SU-DHL-6 (cell line): Measurements from ENCODE around the gene CCNL2.

ENCODE experiments used
- H2AFZ ChIP-seq: fragments of 200-600 bp; sonication (generic); 2 replicates; pipeline ENCODE4 v1.6.1; 2014; ENCODE audit warnings: low read depth, mild to moderate bottlenecking, moderate library complexity, mixed read lengths, antibody characterized with exemption, low read length; ENCODE audit not compliant: severe bottlenecking
- H3F3A ChIP-seq: fragments of 200-600 bp; shearing (Covaris generic); 2 replicates; pipeline ENCODE4 v1.6.0; 2016; ENCODE audit warnings: antibody characterized with exemption, mild to moderate bottlenecking; ENCODE audit not compliant: insufficient read depth
- H3K27ac ChIP-seq: fragments of 200-600 bp; sonication (generic); 2 replicates; pipeline ENCODE4 v1.5.1; 2016; ENCODE audit warnings: low read depth, mild to moderate bottlenecking, low read length, moderate library complexity, mixed read lengths
- H3K27me3 ChIP-seq: fragments of 200-600 bp; sonication (generic), shearing (Covaris generic); 2 replicates; pipeline ENCODE4 v1.6.0; 2014; ENCODE audit warnings: mild to moderate bottlenecking, low read length
- H3K36me3 ChIP-seq: fragments of 200-600 bp; sonication (generic); 2 replicates; pipeline ENCODE4 v1.6.1; 2014; ENCODE audit warnings: mild to moderate bottlenecking, low read length, mixed read lengths
- H3K4me2 ChIP-seq: fragments of 300-600, 200-600 bp; shearing (Covaris generic), sonication (generic); 2 replicates; pipeline ENCODE4 v1.6.0; 2014; ENCODE audit warnings: low read length, low read depth, mild to moderate bottlenecking; ENCODE audit not compliant: poor library complexity, severe bottlenecking
- H3K4me3 ChIP-seq: fragments of 200-600 bp; sonication (generic); 2 replicates; pipeline ENCODE4 v1.5.1; 2014; ENCODE audit warnings: antibody characterized with exemption, low read length, mild to moderate bottlenecking, mixed read lengths; ENCODE audit not compliant: insufficient read depth, poor library complexity, severe bottlenecking
- H3K79me2 ChIP-seq: fragments of 200-600 bp; sonication (generic); 2 replicates; pipeline ENCODE4 v1.6.1; 2014; ENCODE audit warnings: mild to moderate bottlenecking, low read length, moderate library complexity; ENCODE audit not compliant: insufficient read depth
- H3K9ac ChIP-seq: fragments of 200-600 bp; sonication (generic); 2 replicates; pipeline ENCODE4 v1.7.0; 2014; ENCODE audit warnings: mild to moderate bottlenecking, low read length
- H3K9me2 ChIP-seq: fragments of 200-600 bp; sonication (generic); replicated peaks from 2 replicates; pipeline ENCODE4 v1.6.1; 2014; ENCODE audit warnings: low read length; ENCODE audit not compliant: insufficient read depth
- H3K9me3 ChIP-seq: fragments of 200-600 bp; sonication (generic); 2 replicates; pipeline ENCODE4 v1.6.1; 2014; ENCODE audit warnings: low read length, mixed read lengths; ENCODE audit not compliant: insufficient read depth
- H4K20me1 ChIP-seq: fragments of 200-600 bp; sonication (generic); 2 replicates; pipeline ENCODE4 v1.6.1; 2014; ENCODE audit warnings: low read depth, mild to moderate bottlenecking, antibody characterized with exemption, low read length, moderate library complexity, mixed read lengths
- EZH2phosphoT487 ChIP-seq: fragments of 200-600 bp; sonication (generic), shearing (Covaris generic); conservative IDR thresholded peaks from 2 replicates; pipeline ENCODE4 v1.6.1; 2018; ENCODE audit warnings: mild to moderate bottlenecking, antibody characterized with exemption, low read length, moderate library complexity, mixed read lengths
- TF ChIP-seq, protein P1 (sequence below): fragments of 200-600 bp; sonication (generic); IDR thresholded peaks from one replicate; pipeline ENCODE4 v1.5.1; 2017; ENCODE audit warnings: antibody characterized with exemption, mild to moderate bottlenecking, low read length, moderate library complexity; ENCODE audit not compliant: insufficient read depth, poor library complexity, severe bottlenecking

The CCNL2 gene

DNA sequence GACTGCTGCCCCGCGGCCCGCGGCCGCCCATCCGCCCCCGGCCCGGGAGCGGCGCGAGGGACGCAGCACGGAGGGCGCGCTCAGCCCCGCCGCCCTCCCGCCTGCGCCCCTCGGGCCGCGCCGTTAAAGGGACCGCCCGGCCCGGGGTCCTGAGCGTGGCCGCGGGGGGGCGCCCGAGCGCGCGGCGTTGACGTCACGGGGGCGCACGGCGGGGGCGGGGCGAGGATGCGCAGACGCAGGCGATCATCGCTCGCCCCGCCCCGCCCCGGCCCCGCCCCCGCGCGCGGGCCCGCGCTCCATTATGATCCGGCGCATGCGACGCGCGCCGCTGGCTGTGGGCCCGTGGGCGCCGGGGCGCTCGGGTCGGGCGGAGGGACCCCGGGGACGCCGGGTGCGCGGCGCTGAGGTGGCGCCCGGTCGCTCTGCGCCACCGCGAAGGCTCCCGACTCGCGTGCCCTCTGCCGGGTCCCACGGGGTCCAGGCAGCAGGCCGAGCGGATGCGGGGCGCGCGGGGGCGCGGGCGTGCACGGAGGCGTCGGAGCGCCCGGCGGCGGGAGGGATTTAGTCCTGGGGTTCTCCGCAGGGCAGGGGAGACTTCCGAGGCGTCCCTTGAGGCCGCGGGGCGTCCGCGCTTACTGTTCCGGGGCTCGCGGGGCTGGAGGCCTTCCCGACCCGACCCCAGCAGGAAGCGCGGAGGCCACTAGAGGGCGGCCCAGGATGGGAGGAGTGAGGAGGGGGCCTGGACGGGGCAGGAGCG is 49.7 kb downstream of the CCNL2 start, which contains the start of gene DVL1:
DVL1 (minus strand) TSS at position 163 of the 757 bp plus-strand sequence. CDS start 353 bp downstream, outside the sequence.
- Histone ChIP-seq H3F3A (peaks cover 6% of the 10 kb centered on the region; the same call in 1 of the 2 replicates), H4K20me1 (no peaks in the 10 kb centered on the region), H3K4me2 (peak within 1 kb of the TSS; percentile 91), H3K79me2 (peaks cover 6% of the 10 kb centered on the region; the same call in 1 of the 2 replicates), H3K27me3 (no peaks in the 10 kb centered on the region), H3K4me3 (peak within 1 kb of the TSS; percentile 88), H3K27ac (peak within 1 kb of the TSS; percentile 62), H3K9me2 (no peaks in the 10 kb centered on the region), H3K9me3 (no peaks in the 10 kb centered on the region), H2AFZ (no peak within 1 kb of the TSS), H3K36me3 (no peaks in the 10 kb centered on the region), H3K9ac (peak within 1 kb of the TSS; percentile 78)
- TF ChIP-seq, protein P1, sequence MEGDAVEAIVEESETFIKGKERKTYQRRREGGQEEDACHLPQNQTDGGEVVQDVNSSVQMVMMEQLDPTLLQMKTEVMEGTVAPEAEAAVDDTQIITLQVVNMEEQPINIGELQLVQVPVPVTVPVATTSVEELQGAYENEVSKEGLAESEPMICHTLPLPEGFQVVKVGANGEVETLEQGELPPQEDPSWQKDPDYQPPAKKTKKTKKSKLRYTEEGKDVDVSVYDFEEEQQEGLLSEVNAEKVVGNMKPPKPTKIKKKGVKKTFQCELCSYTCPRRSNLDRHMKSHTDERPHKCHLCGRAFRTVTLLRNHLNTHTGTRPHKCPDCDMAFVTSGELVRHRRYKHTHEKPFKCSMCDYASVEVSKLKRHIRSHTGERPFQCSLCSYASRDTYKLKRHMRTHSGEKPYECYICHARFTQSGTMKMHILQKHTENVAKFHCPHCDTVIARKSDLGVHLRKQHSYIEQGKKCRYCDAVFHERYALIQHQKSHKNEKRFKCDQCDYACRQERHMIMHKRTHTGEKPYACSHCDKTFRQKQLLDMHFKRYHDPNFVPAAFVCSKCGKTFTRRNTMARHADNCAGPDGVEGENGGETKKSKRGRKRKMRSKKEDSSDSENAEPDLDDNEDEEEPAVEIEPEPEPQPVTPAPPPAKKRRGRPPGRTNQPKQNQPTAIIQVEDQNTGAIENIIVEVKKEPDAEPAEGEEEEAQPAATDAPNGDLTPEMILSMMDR: peak; percentile 43
- no peak for TF ChIP-seq EZH2phosphoT487

DNA sequence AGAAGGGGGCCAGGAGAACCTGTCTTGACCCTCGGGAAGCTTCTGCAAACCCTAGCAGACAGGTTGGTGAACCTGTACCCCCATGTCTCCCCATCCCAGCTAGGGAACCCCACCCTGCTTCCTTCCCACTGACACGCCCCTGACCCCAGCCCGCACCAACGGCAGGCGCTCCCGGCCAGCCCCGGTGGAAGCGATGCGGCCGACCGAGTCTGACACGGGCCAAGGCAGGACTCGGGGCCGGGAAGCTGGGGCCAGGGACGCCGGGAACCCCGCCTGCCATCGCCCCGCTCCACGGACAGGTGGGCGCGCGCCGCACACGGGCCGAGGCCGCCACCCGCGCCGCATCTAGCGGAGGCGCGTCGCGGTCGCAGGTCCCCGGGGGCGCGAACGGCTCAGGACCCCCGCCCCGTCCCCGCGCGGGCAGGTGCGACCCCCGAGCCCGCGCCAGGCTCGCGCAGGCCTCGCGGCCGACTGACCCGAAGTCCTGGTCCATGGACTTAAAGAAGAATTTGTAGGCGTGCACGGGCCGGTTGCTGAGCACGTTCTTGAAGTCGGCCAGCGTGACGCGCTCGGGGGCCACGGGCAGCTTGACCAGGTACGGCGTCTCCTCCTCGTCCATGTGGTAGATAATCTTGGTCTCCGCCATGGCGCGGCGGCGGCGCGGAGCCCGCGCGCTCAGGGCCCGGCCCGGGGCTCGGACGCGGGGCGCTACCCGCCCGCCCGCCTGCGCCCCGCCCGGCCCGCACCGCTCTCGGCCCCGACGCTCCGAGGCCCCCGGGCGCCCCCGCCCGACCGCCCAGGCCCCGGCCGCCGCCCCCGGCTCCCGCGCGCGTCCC is 50.5 kb downstream of the CCNL2 start:
- Histone ChIP-seq H3K4me3 (peak overlapping the region; percentile 88), H3K9me2 (no peaks in the 10 kb centered on the region), H2AFZ (no peak overlapping the region), H3K27ac (no peak overlapping the region), H3K79me2 (peaks cover 6% of the 10 kb centered on the region; the same call in 1 of the 2 replicates), H3F3A (peaks cover 6% of the 10 kb centered on the region; the same call in 1 of the 2 replicates), H3K27me3 (no peaks in the 10 kb centered on the region), H3K4me2 (peak overlapping the region; percentile 91), H3K9ac (peak overlapping the region; percentile 78), H3K36me3 (no peaks in the 10 kb centered on the region), H3K9me3 (no peaks in the 10 kb centered on the region), H4K20me1 (no peaks in the 10 kb centered on the region)
- TF ChIP-seq EZH2phosphoT487: no peak
- TF ChIP-seq, protein P1: no peak

DNA sequence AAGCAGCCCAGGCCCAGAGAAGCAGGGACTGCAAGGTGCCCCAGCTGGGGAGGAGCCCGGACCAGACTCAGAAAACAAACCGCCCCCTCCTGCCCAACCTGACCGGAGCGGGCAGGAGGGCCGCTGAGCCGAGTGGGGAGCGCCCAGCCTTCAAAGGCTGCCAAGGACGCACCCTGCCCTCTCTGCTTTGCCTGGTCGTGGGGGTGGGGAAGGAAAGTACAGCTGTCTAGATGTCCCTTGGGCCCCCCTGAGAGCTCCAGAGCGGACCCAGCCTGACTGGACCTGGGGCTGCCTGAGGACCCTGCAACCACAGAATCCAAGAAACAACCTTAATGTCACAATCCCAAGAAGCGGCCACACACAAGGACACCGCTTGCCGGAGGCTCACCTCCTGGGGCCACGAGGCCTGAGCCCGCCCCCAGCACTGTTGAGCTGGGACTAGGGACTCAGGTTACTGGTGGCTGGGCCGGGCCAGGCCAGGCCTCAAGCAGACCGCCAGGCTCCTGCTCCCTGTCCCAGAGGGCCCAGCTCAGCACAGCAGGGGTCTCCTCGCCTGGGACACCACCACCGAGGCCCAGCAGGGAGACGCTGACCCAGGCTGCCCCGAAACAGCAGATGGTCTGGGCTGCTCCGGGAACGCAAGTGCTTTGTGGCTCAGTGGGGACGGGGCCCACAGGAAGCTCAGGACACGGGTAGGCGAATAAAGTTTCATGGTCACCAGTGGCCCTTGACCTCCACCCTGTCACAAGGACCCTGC is 51.3 kb downstream of the CCNL2 start:
- peaks cover 6% of the 10 kb centered on the region; the same call in 1 of the 2 replicates for H3K79me2 ChIP-seq
- H3F3A ChIP-seq: peaks cover 6% of the 10 kb centered on the region; the same call in 1 of the 2 replicates
- no peak overlapping the region for H3K27ac ChIP-seq
- no peaks in the 10 kb centered on the region for H3K9me2 ChIP-seq
- H3K4me2 ChIP-seq: peak overlapping the region; percentile 91
- H4K20me1 ChIP-seq: no peaks in the 10 kb centered on the region
- peak overlapping the region; percentile 78 for H3K9ac ChIP-seq
- no peaks in the 10 kb centered on the region for H3K27me3 ChIP-seq
- H2AFZ ChIP-seq: no peak overlapping the region
- no peaks in the 10 kb centered on the region for H3K36me3 ChIP-seq
- H3K9me3 ChIP-seq: no peaks in the 10 kb centered on the region
- peak overlapping the region; percentile 88 for H3K4me3 ChIP-seq
- TF ChIP-seq EZH2phosphoT487: no peak
- TF ChIP-seq, protein P1: no peak
